ENCODE results near the gene ADAMTSL3. TPM values are rescaled to one million over a fixed set of nuclear protein-coding genes. Genes with fewer than 3 reads are reported as not detected.

Gene ADAMTSL3
- total RNA-seq, 1 donor from 2014 or later: 0.32 TPM

- Mint-ChIP-seq H3K4me1 (ENCODE audit: low read depth, unreplicated experiment) (no peaks in the 10 kb centered on the region), H3K36me3 (ENCODE audit: unreplicated experiment) (peaks cover 4% of the 10 kb centered on the region), H3K27me3 (ENCODE audit: unreplicated experiment) (no peaks in the 10 kb centered on the region), H3K27ac (ENCODE audit: unreplicated experiment) (no peak overlapping the region), H3K9me3 (ENCODE audit: unreplicated experiment) (peaks cover 1% of the 10 kb centered on the region), H3K4me3 (ENCODE audit: unreplicated experiment) (no peak overlapping the region)
- no peak for DNase-seq
- TF ChIP-seq CTCF (IDR thresholded peaks at IDR 0.05; ENCODE audit: partially characterized antibody, unreplicated experiment): no peak
These were observed 176.5 kb downstream of the ADAMTSL3 start for GRCh38 chr15:83830381-83830780.

- no peaks in the 10 kb centered on the region for H3K9me3 Mint-ChIP-seq (ENCODE audit: unreplicated experiment)
These were observed 179.6 kb downstream of the ADAMTSL3 start for GRCh38 chr15:83833569-83833968.

GRCh38 chr15:83835479-83835878 lies 181.6 kb downstream of the ADAMTSL3 start:
- TF ChIP-seq CTCF (IDR thresholded peaks at IDR 0.05; ENCODE audit: partially characterized antibody, unreplicated experiment): no peak
- H3K27ac Mint-ChIP-seq (ENCODE audit: unreplicated experiment): no peak overlapping the region
- no peaks in the 10 kb centered on the region for H3K9me3 Mint-ChIP-seq (ENCODE audit: unreplicated experiment)
- no peaks in the 10 kb centered on the region for H3K36me3 Mint-ChIP-seq (ENCODE audit: unreplicated experiment)
- H3K27me3 Mint-ChIP-seq (ENCODE audit: unreplicated experiment): no peaks in the 10 kb centered on the region
- DNase-seq: no peak
- H3K4me1 Mint-ChIP-seq (ENCODE audit: low read depth, unreplicated experiment): no peaks in the 10 kb centered on the region
- no peak overlapping the region for H3K4me3 Mint-ChIP-seq (ENCODE audit: unreplicated experiment)

More at GRCh38 chr15:83833569-83833968, 179.6 kb downstream of the ADAMTSL3 start:
- H3K4me3 Mint-ChIP-seq (ENCODE audit: unreplicated experiment): no peak overlapping the region
- H3K27ac Mint-ChIP-seq (ENCODE audit: unreplicated experiment): no peak overlapping the region
- DNase-seq: no peak
- TF ChIP-seq CTCF (IDR thresholded peaks at IDR 0.05; ENCODE audit: partially characterized antibody, unreplicated experiment): no peak
- H3K27me3 Mint-ChIP-seq (ENCODE audit: unreplicated experiment): no peaks in the 10 kb centered on the region
- no peaks in the 10 kb centered on the region for H3K36me3 Mint-ChIP-seq (ENCODE audit: unreplicated experiment)
- H3K4me1 Mint-ChIP-seq (ENCODE audit: low read depth, unreplicated experiment): no peaks in the 10 kb centered on the region

GRCh38 chr15:83837945-83838571 lies 184.1 kb downstream of the ADAMTSL3 start:
- peak; percentile 69 for DNase-seq
- H3K36me3 Mint-ChIP-seq (ENCODE audit: unreplicated experiment): no peaks in the 10 kb centered on the region
- no peak overlapping the region for H3K4me3 Mint-ChIP-seq (ENCODE audit: unreplicated experiment)
- peak; percentile 45 for TF ChIP-seq CTCF (IDR thresholded peaks at IDR 0.05; ENCODE audit: partially characterized antibody, unreplicated experiment)
- H3K27me3 Mint-ChIP-seq (ENCODE audit: unreplicated experiment): no peaks in the 10 kb centered on the region
- no peaks in the 10 kb centered on the region for H3K9me3 Mint-ChIP-seq (ENCODE audit: unreplicated experiment)
- H3K4me1 Mint-ChIP-seq (ENCODE audit: low read depth, unreplicated experiment): no peaks in the 10 kb centered on the region
- no peak overlapping the region for H3K27ac Mint-ChIP-seq (ENCODE audit: unreplicated experiment)

- Mint-ChIP-seq H3K36me3 (ENCODE audit: unreplicated experiment) (no peaks in the 10 kb centered on the region), H3K27ac (ENCODE audit: unreplicated experiment) (no peak overlapping the region), H3K4me1 (ENCODE audit: low read depth, unreplicated experiment) (no peaks in the 10 kb centered on the region), H3K9me3 (ENCODE audit: unreplicated experiment) (no peaks in the 10 kb centered on the region), H3K4me3 (ENCODE audit: unreplicated experiment) (no peak overlapping the region), H3K27me3 (ENCODE audit: unreplicated experiment) (no peaks in the 10 kb centered on the region)
- no peak for TF ChIP-seq CTCF (IDR thresholded peaks at IDR 0.05; ENCODE audit: partially characterized antibody, unreplicated experiment)
- DNase-seq: no peak
These were observed 184.8 kb downstream of the ADAMTSL3 start for GRCh38 chr15:83838763-83839162.

All from glutamatergic neuron (in vitro differentiated cells).